ENCODE results near the gene ZNF653. TPM values are rescaled to one million over a fixed set of nuclear protein-coding genes. Genes with fewer than 3 reads are reported as not detected.

ZNF653 gene
- total and polyA plus RNA-seq, 9 of the 15 experiments (the other 6 are each of a cell fraction or from before 2014, with no cell fraction given), result 1.6 to 8.0 (median 4.2) TPM; not detected in 2

- TF ChIP-seq, protein P1, sequence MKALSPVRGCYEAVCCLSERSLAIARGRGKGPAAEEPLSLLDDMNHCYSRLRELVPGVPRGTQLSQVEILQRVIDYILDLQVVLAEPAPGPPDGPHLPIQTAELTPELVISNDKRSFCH (CRISPR knock-in tag; IDR thresholded peaks at IDR 0.05), result no peak
- TF ChIP-seq, protein P1 (tag; IDR thresholded peaks at IDR 0.05), result peak; percentile 80
- TF ChIP-seq BRF1 (IDR thresholded peaks at IDR 0.05; ENCODE audit: borderline replicate concordance, extremely low read depth, insufficient read length), result no peak
- TF ChIP-seq ZNF24 (IDR thresholded peaks at IDR 0.05), result peak; percentile 70
- TF ChIP-seq CREBBP (IDR thresholded peaks at IDR 0.05; ENCODE audit: low read depth, low read length), result no peak
- no peak for TF ChIP-seq PTTG1 (tag; IDR thresholded peaks at IDR 0.05; ENCODE audit: low read depth)
- peak; percentile 59; the same call in 1 of the 2 replicates for TF ChIP-seq JUN (IDR thresholded peaks at IDR 0.05; ENCODE audit: borderline replicate concordance, low read depth, low read length)
- peak; percentile 98 for TF ChIP-seq JUN (CRISPR knock-in tag; IDR thresholded peaks at IDR 0.05; ENCODE audit: borderline replicate concordance)
- TF ChIP-seq PHTF2 (CRISPR knock-in tag; IDR thresholded peaks at IDR 0.05), result no peak
- peak; percentile 78 for TF ChIP-seq CBFA2T2 (conservative IDR thresholded peaks at IDR 0.05)
- 0 out of 2 replicates have a peak, but pooled peaks have one; percentile 52 for TF ChIP-seq GTF2F1 (IDR thresholded peaks at IDR 0.05; ENCODE audit: low read depth, low read length)
- TF ChIP-seq, protein P2, sequence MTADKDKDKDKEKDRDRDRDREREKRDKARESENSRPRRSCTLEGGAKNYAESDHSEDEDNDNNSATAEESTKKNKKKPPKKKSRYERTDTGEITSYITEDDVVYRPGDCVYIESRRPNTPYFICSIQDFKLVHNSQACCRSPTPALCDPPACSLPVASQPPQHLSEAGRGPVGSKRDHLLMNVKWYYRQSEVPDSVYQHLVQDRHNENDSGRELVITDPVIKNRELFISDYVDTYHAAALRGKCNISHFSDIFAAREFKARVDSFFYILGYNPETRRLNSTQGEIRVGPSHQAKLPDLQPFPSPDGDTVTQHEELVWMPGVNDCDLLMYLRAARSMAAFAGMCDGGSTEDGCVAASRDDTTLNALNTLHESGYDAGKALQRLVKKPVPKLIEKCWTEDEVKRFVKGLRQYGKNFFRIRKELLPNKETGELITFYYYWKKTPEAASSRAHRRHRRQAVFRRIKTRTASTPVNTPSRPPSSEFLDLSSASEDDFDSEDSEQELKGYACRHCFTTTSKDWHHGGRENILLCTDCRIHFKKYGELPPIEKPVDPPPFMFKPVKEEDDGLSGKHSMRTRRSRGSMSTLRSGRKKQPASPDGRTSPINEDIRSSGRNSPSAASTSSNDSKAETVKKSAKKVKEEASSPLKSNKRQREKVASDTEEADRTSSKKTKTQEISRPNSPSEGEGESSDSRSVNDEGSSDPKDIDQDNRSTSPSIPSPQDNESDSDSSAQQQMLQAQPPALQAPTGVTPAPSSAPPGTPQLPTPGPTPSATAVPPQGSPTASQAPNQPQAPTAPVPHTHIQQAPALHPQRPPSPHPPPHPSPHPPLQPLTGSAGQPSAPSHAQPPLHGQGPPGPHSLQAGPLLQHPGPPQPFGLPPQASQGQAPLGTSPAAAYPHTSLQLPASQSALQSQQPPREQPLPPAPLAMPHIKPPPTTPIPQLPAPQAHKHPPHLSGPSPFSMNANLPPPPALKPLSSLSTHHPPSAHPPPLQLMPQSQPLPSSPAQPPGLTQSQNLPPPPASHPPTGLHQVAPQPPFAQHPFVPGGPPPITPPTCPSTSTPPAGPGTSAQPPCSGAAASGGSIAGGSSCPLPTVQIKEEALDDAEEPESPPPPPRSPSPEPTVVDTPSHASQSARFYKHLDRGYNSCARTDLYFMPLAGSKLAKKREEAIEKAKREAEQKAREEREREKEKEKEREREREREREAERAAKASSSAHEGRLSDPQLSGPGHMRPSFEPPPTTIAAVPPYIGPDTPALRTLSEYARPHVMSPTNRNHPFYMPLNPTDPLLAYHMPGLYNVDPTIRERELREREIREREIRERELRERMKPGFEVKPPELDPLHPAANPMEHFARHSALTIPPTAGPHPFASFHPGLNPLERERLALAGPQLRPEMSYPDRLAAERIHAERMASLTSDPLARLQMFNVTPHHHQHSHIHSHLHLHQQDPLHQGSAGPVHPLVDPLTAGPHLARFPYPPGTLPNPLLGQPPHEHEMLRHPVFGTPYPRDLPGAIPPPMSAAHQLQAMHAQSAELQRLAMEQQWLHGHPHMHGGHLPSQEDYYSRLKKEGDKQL (CRISPR knock-in tag; IDR thresholded peaks at IDR 0.05; ENCODE audit: borderline replicate concordance), result peak; percentile 99
- TF ChIP-seq SLC30A9 (CRISPR knock-in tag; IDR thresholded peaks at IDR 0.05), result 0 out of 2 replicates have a peak, but pooled peaks have one; percentile 46
- peak; percentile 97; the same call in 1 of the 2 replicates for TF ChIP-seq TGIF2 (CRISPR knock-in tag; IDR thresholded peaks at IDR 0.05)
- TF ChIP-seq, protein P3, sequence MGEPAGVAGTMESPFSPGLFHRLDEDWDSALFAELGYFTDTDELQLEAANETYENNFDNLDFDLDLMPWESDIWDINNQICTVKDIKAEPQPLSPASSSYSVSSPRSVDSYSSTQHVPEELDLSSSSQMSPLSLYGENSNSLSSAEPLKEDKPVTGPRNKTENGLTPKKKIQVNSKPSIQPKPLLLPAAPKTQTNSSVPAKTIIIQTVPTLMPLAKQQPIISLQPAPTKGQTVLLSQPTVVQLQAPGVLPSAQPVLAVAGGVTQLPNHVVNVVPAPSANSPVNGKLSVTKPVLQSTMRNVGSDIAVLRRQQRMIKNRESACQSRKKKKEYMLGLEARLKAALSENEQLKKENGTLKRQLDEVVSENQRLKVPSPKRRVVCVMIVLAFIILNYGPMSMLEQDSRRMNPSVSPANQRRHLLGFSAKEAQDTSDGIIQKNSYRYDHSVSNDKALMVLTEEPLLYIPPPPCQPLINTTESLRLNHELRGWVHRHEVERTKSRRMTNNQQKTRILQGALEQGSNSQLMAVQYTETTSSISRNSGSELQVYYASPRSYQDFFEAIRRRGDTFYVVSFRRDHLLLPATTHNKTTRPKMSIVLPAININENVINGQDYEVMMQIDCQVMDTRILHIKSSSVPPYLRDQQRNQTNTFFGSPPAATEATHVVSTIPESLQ (CRISPR knock-in tag; IDR thresholded peaks at IDR 0.05), result 0 out of 2 replicates have a peak, but pooled peaks have one; percentile 53
- TF ChIP-seq, protein P4, sequence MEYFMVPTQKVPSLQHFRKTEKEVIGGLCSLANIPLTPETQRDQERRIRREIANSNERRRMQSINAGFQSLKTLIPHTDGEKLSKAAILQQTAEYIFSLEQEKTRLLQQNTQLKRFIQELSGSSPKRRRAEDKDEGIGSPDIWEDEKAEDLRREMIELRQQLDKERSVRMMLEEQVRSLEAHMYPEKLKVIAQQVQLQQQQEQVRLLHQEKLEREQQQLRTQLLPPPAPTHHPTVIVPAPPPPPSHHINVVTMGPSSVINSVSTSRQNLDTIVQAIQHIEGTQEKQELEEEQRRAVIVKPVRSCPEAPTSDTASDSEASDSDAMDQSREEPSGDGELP (CRISPR knock-in tag; IDR thresholded peaks at IDR 0.05; ENCODE audit: borderline replicate concordance), result peak; percentile 85
- TF ChIP-seq RBFOX2 (IDR thresholded peaks at IDR 0.05; ENCODE audit: low read depth, low read length), result peak; percentile 47
- TF ChIP-seq COPS2 (conservative IDR thresholded peaks at IDR 0.05), result no peak
- TF ChIP-seq DDX20 (tag; IDR thresholded peaks at IDR 0.05; ENCODE audit: low read depth), result no peak
- TF ChIP-seq TAF7 (tag; IDR thresholded peaks at IDR 0.05), result no peak
Observed at GRCh38 chr19:11482384-11483050, 23.1 kb downstream of the ZNF653 start (continued).

Data from K562 (cell line).